GM21367 (cell line): ENCODE measurements around the gene LIPE.

Experiments
- ATAC-seq: cut with Tn5 transposase; IDR thresholded peaks from one replicate; pipeline ENCODE4 v1.9.1; 2021; ENCODE audit not compliant: unreplicated experiment

Gene LIPE

DNA sequence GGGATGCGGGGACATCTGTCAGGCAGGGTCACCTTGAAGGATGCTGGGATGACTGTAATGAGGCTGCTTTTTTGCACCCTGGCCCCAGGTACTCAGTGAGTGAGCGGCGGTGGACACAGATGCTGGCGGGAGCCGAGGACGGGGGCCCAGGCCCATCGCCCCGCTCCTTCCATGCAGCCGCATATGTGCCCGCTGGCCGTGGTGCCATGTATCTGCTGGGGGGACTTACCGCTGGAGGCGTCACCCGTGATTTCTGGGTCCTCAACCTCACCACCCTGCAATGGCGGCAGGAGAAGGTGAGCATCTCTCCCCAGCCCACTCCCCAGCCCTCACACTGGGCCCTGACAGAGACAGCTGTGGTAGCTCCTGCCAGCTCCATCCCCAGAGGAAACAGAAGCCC, 70.5 kb downstream of the LIPE start:
- ATAC-seq = no peak

DNA sequence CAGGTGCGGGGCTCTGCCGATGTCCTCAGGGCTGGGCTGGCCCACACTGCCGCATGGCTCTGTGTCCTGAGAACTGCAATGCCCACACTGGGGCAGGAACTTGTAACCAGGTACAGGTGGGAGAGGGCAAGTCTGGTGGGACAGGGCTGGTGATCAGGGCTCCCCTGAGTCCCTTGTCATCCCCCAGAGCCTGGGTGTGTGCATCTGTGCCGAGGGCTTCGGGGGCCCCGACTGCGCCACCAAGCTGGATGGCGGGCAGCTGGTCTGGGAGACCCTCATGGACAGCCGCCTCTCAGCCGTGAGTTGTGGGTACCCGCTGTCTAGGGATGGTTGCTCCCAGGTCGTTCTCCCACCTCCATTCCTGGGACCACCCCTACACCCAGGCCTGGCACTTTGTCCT, 71.3 kb downstream of the LIPE start:
- ATAC-seq = no peak

DNA sequence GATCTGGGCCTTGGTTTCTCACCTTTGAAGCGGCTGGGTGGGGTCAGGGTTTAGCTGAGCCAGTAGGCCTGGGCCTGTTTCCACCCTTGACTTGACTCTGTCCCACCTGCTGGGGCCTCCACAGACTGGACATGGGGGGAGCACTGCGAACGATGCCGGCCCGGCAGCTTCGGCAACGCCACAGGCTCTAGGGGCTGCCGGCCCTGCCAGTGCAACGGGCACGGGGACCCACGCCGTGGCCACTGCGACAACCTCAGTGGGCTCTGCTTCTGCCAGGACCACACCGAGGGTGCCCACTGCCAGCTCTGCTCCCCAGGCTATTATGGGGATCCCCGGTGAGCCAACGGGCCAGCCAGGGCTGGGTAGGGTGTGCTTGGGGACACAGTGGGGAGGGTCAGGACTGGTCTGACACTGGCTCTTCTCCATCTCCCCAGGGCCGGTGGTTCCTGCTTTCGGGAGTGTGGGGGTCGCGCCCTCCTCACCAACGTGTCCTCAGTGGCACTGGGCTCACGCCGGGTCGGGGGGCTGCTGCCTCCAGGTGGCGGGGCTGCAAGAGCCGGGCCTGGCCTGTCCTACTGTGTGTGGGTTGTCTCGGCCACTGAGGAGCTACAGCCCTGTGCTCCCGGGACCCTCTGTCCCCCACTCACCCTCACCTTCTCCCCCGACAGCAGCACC, 73.7 kb downstream of the LIPE start:
- no peak for ATAC-seq

DNA sequence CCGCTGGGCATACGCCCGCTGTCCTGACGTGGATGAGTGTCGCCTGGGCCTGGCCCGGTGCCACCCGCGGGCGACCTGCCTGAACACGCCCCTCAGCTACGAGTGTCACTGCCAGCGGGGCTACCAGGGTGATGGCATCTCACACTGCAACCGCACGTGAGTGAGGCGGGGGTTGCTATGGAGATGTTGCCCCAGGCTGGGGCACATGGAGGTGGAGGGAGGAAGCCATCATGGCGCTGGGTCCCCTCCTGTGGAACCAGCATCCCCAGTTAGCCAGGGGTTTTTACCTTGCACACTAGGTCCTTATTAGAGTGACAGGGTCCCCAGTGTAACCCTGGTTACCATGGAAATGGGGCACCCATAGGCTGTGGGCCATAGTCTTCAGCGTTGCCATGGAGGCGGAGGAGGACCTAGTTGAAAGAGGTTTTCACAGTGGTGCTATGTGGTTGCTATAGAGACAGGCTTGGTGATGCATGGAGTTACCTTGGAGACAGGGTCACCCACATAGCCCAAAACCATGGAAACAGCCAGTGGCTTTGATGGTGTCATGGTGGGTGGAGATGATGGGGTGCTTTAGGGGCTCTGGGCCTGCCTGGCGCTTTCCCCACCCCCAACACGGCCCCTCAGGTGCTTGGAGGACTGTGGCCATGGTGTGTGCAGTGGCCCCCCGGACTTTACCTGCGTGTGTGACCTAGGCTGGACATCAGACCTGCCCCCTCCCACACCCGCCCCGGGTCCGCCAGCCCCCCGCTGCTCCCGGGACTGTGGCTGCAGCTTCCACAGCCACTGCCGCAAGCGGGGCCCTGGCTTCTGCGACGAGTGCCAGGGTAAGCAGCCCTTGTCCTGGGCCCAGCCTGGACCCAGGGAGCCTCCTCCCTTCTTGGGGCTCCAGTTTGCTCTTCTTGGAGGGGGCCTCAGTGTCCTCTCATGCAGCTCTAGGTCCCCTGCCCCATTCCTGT, 74.6 kb downstream of the LIPE start:
- ATAC-seq = no peak
